GM12878 (cell line): ENCODE results near the gene NDOR1. TPM values are rescaled to one million over a fixed set of nuclear protein-coding genes. Genes with fewer than 3 reads are reported as not detected.

ENCODE experiments used
- BHLHE40 ChIP-seq, 2 experiments: fragments of 450-650 bp in 1 of 2; IDR thresholded peaks; 2 replicates each; pipeline ENCODE4 v1.6.1; 2011 to 2017; ENCODE audit warnings: low read depth in 2 of 2, borderline replicate concordance in 1 of 2, improper control_type of control experiment in 1 of 2, low read length in 1 of 2, mild to moderate bottlenecking in 1 of 2
- CHD1 ChIP-seq: IDR thresholded peaks from 2 replicates; pipeline ENCODE4 v1.6.1; 2012; ENCODE audit warnings: low read depth, low read length, improper control_type of control experiment
- HSF1 ChIP-seq: fragments of 150-350 bp; IDR thresholded peaks from 2 replicates; pipeline ENCODE4 v1.6.1; 2014; ENCODE audit warnings: mild to moderate bottlenecking, low read depth, low read length
- MLLT1 ChIP-seq: fragments of 450-650 bp; IDR thresholded peaks from 2 replicates; pipeline ENCODE4 v1.6.1; 2016; ENCODE audit warnings: mild to moderate bottlenecking
- MTA2 ChIP-seq: fragments of 450-650 bp; IDR thresholded peaks from 2 replicates; pipeline ENCODE4 v1.6.1; 2016; ENCODE audit warnings: low read depth, mild to moderate bottlenecking, moderate library complexity
- MTA3 ChIP-seq: IDR thresholded peaks from 2 replicates; pipeline ENCODE4 v1.6.1; 2012; ENCODE audit warnings: low read length, inconsistent platforms, borderline replicate concordance
- NFIC ChIP-seq: IDR thresholded peaks from 2 replicates; pipeline ENCODE4 v1.6.1; 2012; ENCODE audit warnings: low read depth, mild to moderate bottlenecking, inconsistent platforms, low read length, moderate library complexity
- NFYB ChIP-seq: IDR thresholded peaks from 2 replicates; pipeline ENCODE4 v1.6.1; 2011; ENCODE audit warnings: low read depth, mild to moderate bottlenecking, low read length, improper control_type of control experiment, moderate library complexity; ENCODE audit not compliant: insufficient read depth
- NR2C1 ChIP-seq: fragments of 450-650 bp; IDR thresholded peaks from 2 replicates; pipeline ENCODE4 v1.6.1; 2017; ENCODE audit warnings: antibody characterized with exemption, mild to moderate bottlenecking, moderate library complexity
- NR2C2 ChIP-seq: IDR thresholded peaks from 2 replicates; pipeline ENCODE4 v1.6.1; 2011; ENCODE audit warnings: borderline replicate concordance, low read depth; ENCODE audit not compliant: control insufficient read depth, insufficient read length
- PRDM15 ChIP-seq: fragments of 450-650 bp; formaldehyde crosslinking; IDR thresholded peaks from 2 replicates; pipeline ENCODE4 v1.4.0; 2020; ENCODE audit warnings: mild to moderate bottlenecking, moderate library complexity
- RAD51 ChIP-seq: fragments of 450-650 bp; IDR thresholded peaks from 2 replicates; pipeline ENCODE4 v1.6.1; 2016; ENCODE audit warnings: moderate library complexity, mild to moderate bottlenecking, inconsistent platforms
- REST ChIP-seq: IDR thresholded peaks from 2 replicates; pipeline ENCODE4 v1.6.1; 2012; ENCODE audit warnings: mild to moderate bottlenecking, low read depth, low read length
- SMAD5 ChIP-seq: IDR thresholded peaks from 2 replicates; pipeline ENCODE4 v1.6.1; 2016; ENCODE audit warnings: antibody characterized with exemption, low read depth
- SREBF1 ChIP-seq: IDR thresholded peaks from 2 replicates; pipeline ENCODE4 v1.6.1; 2012; ENCODE audit warnings: mild to moderate bottlenecking, low read length
- ZBTB4 ChIP-seq: fragments of 450-650 bp; formaldehyde crosslinking; IDR thresholded peaks from 2 replicates; pipeline ENCODE4 v1.4.0; 2022; ENCODE audit warnings: mild to moderate bottlenecking, moderate library complexity
- polyA plus RNA-seq, 11 experiments: library from polyadenylated mRNA; depleted of rRNA in 4 of 11; unstranded in 6 of 11; stranded (reverse) in 5 of 11; fragments of >200 nt; fragmentation: Nextera tagmentation in 4 of 11; fragmentation: Illumina TruSeq in 1 of 11; extraction: Ambion mirVana in 4 of 11; extraction: Trizol in 1 of 11; gene quantifications; 1 replicate in 1 of 11; 2 replicates in 10 of 11; pipeline versions ENCODE4 v1.2.1 to v1.2.3, GENCODE V29; 2011 to 2016; ENCODE audit warnings: inconsistent platforms in 2 of 11, missing spikeins in 2 of 11, low read depth in 1 of 11
- total RNA-seq, 4 experiments: library from RNA; depleted of rRNA in 3 of 4; stranded (reverse); fragments of >200 nt in 3 of 4; fragmentation: Illumina TruSeq in 1 of 4; extraction: Trizol in 1 of 4; gene quantifications; 2 replicates each; pipeline versions ENCODE4 v1.2.1 to v1.2.3, GENCODE V29; 2013 to 2021

Gene NDOR1
- total and polyA plus RNA-seq, 10 of the 15 experiments (the other 5 are each of a cell fraction or from before 2014, with no cell fraction given): 0.04 to 32.9 (median 11.1) TPM

- TF ChIP-seq MLLT1: no peak
- no peak for TF ChIP-seq SMAD5
- no peak for TF ChIP-seq NFIC
- TF ChIP-seq NR2C2: no peak
- no peak for TF ChIP-seq MTA3
- no peak for TF ChIP-seq CHD1
- no peak for TF ChIP-seq NR2C1
- TF ChIP-seq NFYB: no peak
- TF ChIP-seq ZBTB4: no peak
- no peak for TF ChIP-seq MTA2
- no peak for TF ChIP-seq PRDM15
- TF ChIP-seq BHLHE40 (IDR thresholded peaks at IDR 0.05; ENCODE audit: borderline replicate concordance in 1 of 2, low read depth in 2 of 2, low read length in 1 of 2): peak; percentile 99 to 100
- no peak for TF ChIP-seq REST
- TF ChIP-seq SREBF1: no peak
- TF ChIP-seq HSF1: no peak
- 0 out of 2 replicates have a peak, but pooled peaks have one; percentile 34 for TF ChIP-seq RAD51
Observed at GRCh38 chr9:137240318-137240840, 34.9 kb downstream of the NDOR1 start (continued).
